ENCODE data around the gene MIDN.

The MIDN gene

GRCh38 chr19:1285737-1286360 is 37.5 kb downstream of the MIDN start, which contains the start of gene EFNA2:
EFNA2 (plus strand) TSS chr19:1285873; CDS start chr19:1286169, 296 bp downstream.
- TF ChIP-seq CTCF (IDR thresholded peaks at IDR 0.05; ENCODE audit: borderline replicate concordance, control extremely low read depth, extremely low read depth, insufficient read depth, missing control alignments): no peak
- no peak for DNase-seq (ENCODE audit: low spot score)
- in situ Hi-C loops (cut with MboI; ENCODE audit: low sequenced_read_pairs, unreplicated experiment): no loop called here

GRCh38 chr19:1286487-1287353 is 38.3 kb downstream of the MIDN start:
- DNase-seq (ENCODE audit: low spot score): no peak
- no peak for TF ChIP-seq CTCF (IDR thresholded peaks at IDR 0.05; ENCODE audit: borderline replicate concordance, control extremely low read depth, extremely low read depth, insufficient read depth, missing control alignments)

GRCh38 chr19:1287354-1288225 is 39.2 kb downstream of the MIDN start:
- in situ Hi-C loops (cut with MboI; ENCODE audit: low sequenced_read_pairs, unreplicated experiment): no loop called here
- no peak for TF ChIP-seq CTCF (IDR thresholded peaks at IDR 0.05; ENCODE audit: borderline replicate concordance, control extremely low read depth, extremely low read depth, insufficient read depth, missing control alignments)
- no peak for DNase-seq (ENCODE audit: low spot score)

More at GRCh38 chr19:1286487-1287353, 38.3 kb downstream of the MIDN start:
- in situ Hi-C loops (cut with MboI; ENCODE audit: low sequenced_read_pairs, unreplicated experiment): no loop called here

GRCh38 chr19:1288226-1288612 is 39.8 kb downstream of the MIDN start:
- in situ Hi-C loops (cut with MboI; ENCODE audit: low sequenced_read_pairs, unreplicated experiment): no loop called here
- DNase-seq (ENCODE audit: low spot score): no peak
- TF ChIP-seq CTCF (IDR thresholded peaks at IDR 0.05; ENCODE audit: borderline replicate concordance, control extremely low read depth, extremely low read depth, insufficient read depth, missing control alignments): no peak

GRCh38 chr19:1288833-1289685 is 40.7 kb downstream of the MIDN start:
- no peak for DNase-seq (ENCODE audit: low spot score)
- no peak for TF ChIP-seq CTCF (IDR thresholded peaks at IDR 0.05; ENCODE audit: borderline replicate concordance, control extremely low read depth, extremely low read depth, insufficient read depth, missing control alignments)
- in situ Hi-C loops (cut with MboI; ENCODE audit: low sequenced_read_pairs, unreplicated experiment): no loop called here

All from GM13976 (cell line).